Heart right ventricle (tissue), 16 donors: Measurements from ENCODE around the gene PRR13. TPM values are rescaled to one million over a fixed set of nuclear protein-coding genes. Genes with fewer than 3 reads are reported as not detected.
A peak's percentile ranks its signal among the peaks of the same experiment; 100 is the strongest.

ENCODE experiments used
- ATAC-seq, 8 donors: fragments of 200-7000 bp; cut with Tn5 transposase; one replicate each; pipeline ENCODE4 v1.9.1; 2020; ENCODE audit warnings: mild to moderate bottlenecking in 8 of 8, moderate library complexity in 8 of 8, moderate number of reproducible peaks in 1 of 8
- DNase-seq, 2 donors: peaks; one replicate each; pipeline ENCODE4 v3.0.0-alpha.2; 2020
- H3K27ac ChIP-seq, 10 donors: fragments of 200-600 bp; sonication (generic) in 2 of 10; one replicate each; pipeline versions ENCODE4 v1.5.0 to v1.8.0; 2020 to 2022; ENCODE audit warnings: mild to moderate bottlenecking in 3 of 10
- H3K27me3 ChIP-seq, 7 donors: fragments of 200-600 bp; one replicate each; pipeline ENCODE4 v1.8.0; 2021 to 2022; ENCODE audit warnings: mild to moderate bottlenecking in 2 of 7
- H3K36me3 ChIP-seq, 9 donors: fragments of 200-600 bp; sonication (generic) in 1 of 9; one replicate each; pipeline versions ENCODE4 v1.5.0 to v1.8.0; 2020 to 2022; ENCODE audit warnings: mild to moderate bottlenecking in 2 of 9
- H3K4me1 ChIP-seq, 9 donors: fragments of 200-600 bp; sonication (generic) in 1 of 9; one replicate each; pipeline versions ENCODE4 v1.5.0 to v1.8.0; 2020 to 2022; ENCODE audit warnings: mild to moderate bottlenecking in 4 of 9
- H3K4me3 ChIP-seq, 10 donors: fragments of 200-600 bp; sonication (generic) in 2 of 10; one replicate each; pipeline versions ENCODE4 v1.5.0 to v1.8.0; 2020 to 2022; ENCODE audit warnings: mild to moderate bottlenecking in 7 of 10, moderate library complexity in 2 of 10
- H3K9me3 ChIP-seq, 11 donors: fragments of 200-600 bp in 10 of 11; sonication (generic) in 2 of 11; one replicate each; pipeline versions ENCODE4 v1.5.0 to v1.8.0; 2013 to 2022; ENCODE audit warnings: mild to moderate bottlenecking in 2 of 11, control low read depth in 1 of 11, moderate library complexity in 1 of 11
- WGBS, 2 donors: extraction: QIAGEN DNeasy Blood & Tissue Kit; methylation state at CpG; one replicate each; pipeline ENCODE4 v1.1.7; 2013; ENCODE audit warnings: inconsistent platforms in 1 of 2; 5-methylcytosine and 5-hydroxymethylcytosine counted together
- intact Hi-C, 10 donors: fragments of 100-400 bp; cut with DNase I; formaldehyde crosslinking; loops; one replicate each; pipeline versions ENCODE4 v1.11.1 to v1.14.2; 2022
- polyA plus RNA-seq, 2 donors: library from polyadenylated mRNA; stranded (reverse); fragments of 200-250 nt; gene quantifications; one replicate each; pipeline ENCODE4 v1.2.3, GENCODE V29; 2013
- total RNA-seq, 10 donors: library from RNA; stranded (reverse); fragmentation: NEBNext Ultra II Directional in 3 of 10; extraction: Animal tissue kit (Norgen Biotek cat#: 25700) in 3 of 10; gene quantifications; one replicate each; pipeline versions ENCODE4 v1.2.1 to v1.2.4, GENCODE V29; 2021 to 2023
- TF ChIP-seq, protein P1 (sequence below), 9 donors: fragments of 200-600 bp; sonication (generic) in 2 of 9; IDR thresholded peaks; one replicate each; pipeline versions ENCODE4 v1.5.0 to v1.8.0; 2021 to 2022; ENCODE audit warnings: antibody characterized with exemption in 9 of 9, mild to moderate bottlenecking in 5 of 9, moderate library complexity in 1 of 9
- donor health status: Arrhythmogenic right ventricular cardiomyopathy.
- donor health status: ischemic (EF 13 %, LVEDD 7.1; RV severe dilation, severe dysfunction).
- donor health status: healthy with polysubstance abuse.
- donor health status: DM: no; HTN: yes; CAD: no.
- donor health status: DM: no; HTN: no; CAD: no.
- donor health status: ischemic (EF 25% LVEDD 6.9; RV normal size, moderate dysfunction).
- donor health status: ischemic (EF 25% LVEDD 5.7; RV mildly dilated, moderate dysfunction).
- donor health status: healthy.
- donor health status: DM: yes; HTN: yes; CAD: no.
- donor health status: Ischemic cardiomyopathy.
- donor health status: ischemic (EF 35%, LVEDD 5.7; RV mildly dilated, moderate dysfunction).
- donor health status: nonischemic (EF 11% LVEDD 7.7; RV severe dilation, severe dysfunction).
- donor health status: DM: yes; HTN: yes; CAD: no.
- donor health status: PGD.
- donor health status: ischemic (EF 29% LVEDD 5.4; RV normal size, mild dysfunction).
- donor health status: nonischemic (EF 23%, LVEDD 6.1; RV moderate dilation, normal function).

Gene PRR13
- total and polyA plus RNA-seq, 12 donors, result 28.6 to 122 (median 55.4) TPM

- TF ChIP-seq, protein P1, sequence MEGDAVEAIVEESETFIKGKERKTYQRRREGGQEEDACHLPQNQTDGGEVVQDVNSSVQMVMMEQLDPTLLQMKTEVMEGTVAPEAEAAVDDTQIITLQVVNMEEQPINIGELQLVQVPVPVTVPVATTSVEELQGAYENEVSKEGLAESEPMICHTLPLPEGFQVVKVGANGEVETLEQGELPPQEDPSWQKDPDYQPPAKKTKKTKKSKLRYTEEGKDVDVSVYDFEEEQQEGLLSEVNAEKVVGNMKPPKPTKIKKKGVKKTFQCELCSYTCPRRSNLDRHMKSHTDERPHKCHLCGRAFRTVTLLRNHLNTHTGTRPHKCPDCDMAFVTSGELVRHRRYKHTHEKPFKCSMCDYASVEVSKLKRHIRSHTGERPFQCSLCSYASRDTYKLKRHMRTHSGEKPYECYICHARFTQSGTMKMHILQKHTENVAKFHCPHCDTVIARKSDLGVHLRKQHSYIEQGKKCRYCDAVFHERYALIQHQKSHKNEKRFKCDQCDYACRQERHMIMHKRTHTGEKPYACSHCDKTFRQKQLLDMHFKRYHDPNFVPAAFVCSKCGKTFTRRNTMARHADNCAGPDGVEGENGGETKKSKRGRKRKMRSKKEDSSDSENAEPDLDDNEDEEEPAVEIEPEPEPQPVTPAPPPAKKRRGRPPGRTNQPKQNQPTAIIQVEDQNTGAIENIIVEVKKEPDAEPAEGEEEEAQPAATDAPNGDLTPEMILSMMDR (IDR thresholded peaks at IDR 0.05), result no peak
- intact Hi-C loops, result no loop called here
- peak in 1 of 2 donors; percentile 79 for DNase-seq
- Histone ChIP-seq H3K4me1 (peaks cover 6 to 75% (median 56%) of the 10 kb centered on the region in 9 donors), H3K27me3 (no peaks in the 10 kb centered on the region), H3K36me3 (peaks cover 18 to 100% (median 98%) of the 10 kb centered on the region in 9 donors), H3K9me3 (no peaks in the 10 kb centered on the region), H3K4me3 (no peak overlapping the region), H3K27ac (peak overlapping the region in 8 of 10 donors; percentile 29 to 75 (median 62))
- peak; percentile 67 to 94 (median 86) for ATAC-seq
- WGBS, 2 donors, result 41 to 53% methylated on average over 3 of the region's 3 CpGs
These were observed 19.5 kb downstream of the PRR13 start for GRCh38 chr12:53461059-53461458.

DNA sequence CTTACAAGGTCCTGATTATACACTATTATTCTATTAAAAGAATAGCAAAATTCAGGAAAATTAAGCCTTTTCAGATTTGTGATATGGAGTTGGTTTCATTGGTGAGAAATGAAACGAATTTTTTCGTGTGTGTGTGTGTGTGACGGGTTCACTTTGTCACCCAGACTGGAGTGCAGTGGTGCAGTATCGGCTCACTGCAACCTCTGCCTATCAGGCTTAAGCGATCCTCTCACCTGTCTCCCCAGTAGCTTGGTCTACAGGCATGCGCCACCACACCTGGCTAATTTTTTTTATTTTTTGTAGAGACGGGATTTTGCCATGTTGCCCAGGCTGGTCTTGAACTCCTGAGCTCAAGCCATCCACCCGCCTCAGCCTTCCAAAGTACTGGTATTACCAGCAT lies 20.1 kb downstream of the PRR13 start:
- Histone ChIP-seq H3K9me3 (no peaks in the 10 kb centered on the region), H3K4me3 (peak overlapping the region in 1 of 10 donors; percentile 10), H3K27ac (peak overlapping the region in 8 of 10 donors; percentile 29 to 75 (median 60)), H3K36me3 (peaks cover 18 to 100% (median 98%) of the 10 kb centered on the region in 9 donors), H3K27me3 (no peaks in the 10 kb centered on the region), H3K4me1 (peaks cover 6 to 77% (median 61%) of the 10 kb centered on the region in 9 donors)
- ATAC-seq (no peak), DNase-seq (no peak)
- 62 to 70% methylated on average over 8 of the region's 8 CpGs for WGBS, 2 donors
- TF ChIP-seq, protein P1 (IDR thresholded peaks at IDR 0.05), result no peak
- intact Hi-C loops, result no loop called here

GRCh38 chr12:53462935-53463334 lies 21.4 kb downstream of the PRR13 start:
- H3K4me3 ChIP-seq, result no peak overlapping the region
- DNase-seq (no peak), ATAC-seq (no peak)
- no peaks in the 10 kb centered on the region for H3K27me3 ChIP-seq
- intact Hi-C loops, result no loop called here
- H3K36me3 ChIP-seq, result peaks cover 22 to 100% (median 98%) of the 10 kb centered on the region in 9 donors
- H3K4me1 ChIP-seq, result peaks cover 6 to 85% (median 64%) of the 10 kb centered on the region in 9 donors
- TF ChIP-seq, protein P1 (IDR thresholded peaks at IDR 0.05), result no peak
- 31 to 57% methylated on average over 3 of the region's 3 CpGs for whole genome bisulfite sequencing, 2 donors
- H3K27ac ChIP-seq, result peak overlapping the region in 6 of 10 donors; percentile 19 to 75 (median 36)
- H3K9me3 ChIP-seq, result no peaks in the 10 kb centered on the region

DNA sequence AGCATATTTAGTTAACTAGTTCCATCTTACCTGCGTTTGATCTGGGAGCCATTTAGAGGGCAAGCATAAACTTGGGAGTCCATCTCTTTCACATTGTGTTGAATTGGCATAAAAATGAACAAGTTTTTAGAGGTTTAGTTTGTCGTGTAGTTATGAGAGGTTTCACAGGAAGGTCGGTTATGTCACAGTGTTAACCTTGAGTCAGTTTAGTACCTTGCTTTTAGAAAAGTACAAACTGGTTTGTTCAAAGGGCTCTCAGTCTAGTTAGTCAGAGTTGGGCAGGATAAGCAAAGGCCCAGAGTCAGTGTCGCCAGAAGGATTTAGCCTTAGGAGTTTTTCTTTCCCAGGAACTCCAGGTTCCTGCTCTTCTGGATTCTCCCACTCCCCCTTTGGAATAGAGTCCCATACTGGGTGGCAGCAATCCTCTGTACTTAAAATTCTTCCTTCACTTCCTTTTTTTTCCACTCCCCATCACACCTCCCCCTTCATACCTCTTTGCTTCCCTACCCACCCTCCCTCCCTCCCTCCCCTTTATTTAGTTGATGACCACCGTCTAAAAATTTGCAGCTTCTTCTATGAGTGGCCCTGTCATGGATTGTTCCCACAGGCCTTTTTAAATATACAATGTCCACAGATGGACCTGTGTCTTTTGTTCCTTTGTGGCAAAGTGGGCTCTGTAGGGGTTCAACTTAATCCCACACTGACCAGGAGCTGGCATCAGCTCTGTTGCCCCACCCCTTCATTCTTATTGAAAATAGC lies 22.4 kb downstream of the PRR13 start:
- Histone ChIP-seq H3K4me1 (peaks cover 6 to 93% (median 68%) of the 10 kb centered on the region in 9 donors), H3K36me3 (peaks cover 22 to 100% (median 100%) of the 10 kb centered on the region in 9 donors), H3K27me3 (no peaks in the 10 kb centered on the region), H3K27ac (peak overlapping the region in 7 of 10 donors; percentile 17 to 75 (median 41)), H3K4me3 (no peak overlapping the region), H3K9me3 (no peaks in the 10 kb centered on the region)
- TF ChIP-seq, protein P1 (IDR thresholded peaks at IDR 0.05), result no peak
- DNase-seq (no peak), ATAC-seq (peak in 1 of 8 donors; percentile 1)
- WGBS, 2 donors, result 39 to 46% methylated on average over 5 of the region's 5 CpGs
- intact Hi-C loops, result no loop called here
